K562 (cell line): ENCODE measurements around the gene SNPH. TPM values are rescaled to one million over a fixed set of nuclear protein-coding genes. Genes with fewer than 3 reads are reported as not detected.

Source experiments
- ATAC-seq: fragments of 200-7000 bp; cut with Tn5 transposase; 3 replicates; pipeline ENCODE4 v1.9.1; 2020; ENCODE audit warnings: moderate library complexity
- BruUV-seq: library from RNA; stranded (reverse); fragments of 400-500 nt; replicated peaks from 2 replicates; lab custom pipeline; 2021; lab: Mats Ljungman, UMichigan
- CTCF ChIA-PET: fragments of 300-600 bp; formaldehyde crosslinking; extraction: SDS; loops from one replicate; lab custom pipeline; 2021; ENCODE audit warnings: low intra/inter-chr PET ratio; lab: Yijun Ruan, JAX
- POLR2A ChIA-PET: fragments of 300-600, 350-650 bp; sonication (Branson Sonifier 250); formaldehyde crosslinking; extraction: SDS; loops from one replicate; lab custom pipeline; 2021; ENCODE audit warnings: antibody characterized with exemption, inconsistent platforms; lab: Yijun Ruan, JAX
- DNase-seq, 4 experiments: peaks; one replicate each; pipeline versions ENCODE4 v3.0.0 to v3.0.0-alpha.2; 2011 to 2018; ENCODE audit warnings: low spot score in 3 of 4, mixed read lengths in 3 of 4; ENCODE audit errors: extremely low read depth in 1 of 4
- FAIRE-seq: peaks from 2 replicates; lab custom pipeline; 2011; peaks lifted over from hg19 to GRCh38; lab: Jason Lieb, UNC
- H2AFZ ChIP-seq: 2 replicates; pipeline ENCODE4 v1.6.0; 2011; ENCODE audit warnings: low read depth, low read length, control low read depth, inconsistent platforms
- H3K27ac ChIP-seq: fragments of 200-600 bp; 3 replicates; pipeline ENCODE4 v1.8.0; 2011; ENCODE audit warnings: low read depth, mild to moderate bottlenecking, control low read depth, inconsistent platforms, low read length, moderate library complexity, mixed read lengths; ENCODE audit errors: extremely low read depth
- H3K27me3 ChIP-seq, 2 experiments: fragments of 300-600 bp in 1 of 2; 2 replicates in 1 of 2; 3 replicates in 1 of 2; pipeline versions ENCODE4 v1.6.0 to v1.8.0; 2011; ENCODE audit warnings: inconsistent platforms in 2 of 2, low read length in 2 of 2, mild to moderate bottlenecking in 1 of 2, mixed read lengths in 1 of 2, moderate library complexity in 1 of 2; ENCODE audit not compliant: control insufficient read depth in 2 of 2, insufficient read depth in 2 of 2
- H3K36me3 ChIP-seq: fragments of 300-600 bp; 3 replicates; pipeline ENCODE4 v1.8.0; 2011; ENCODE audit warnings: mild to moderate bottlenecking, low read length, inconsistent platforms; ENCODE audit not compliant: control insufficient read depth, insufficient read depth
- H3K4me1 ChIP-seq, 2 experiments: fragments of 200-600 bp in 1 of 2; replicated peaks in 1 of 2; 2 replicates in 1 of 2; 3 replicates in 1 of 2; pipeline versions ENCODE4 v1.5.1 to v1.8.0; 2011; ENCODE audit warnings: inconsistent platforms in 2 of 2, low read length in 2 of 2, mild to moderate bottlenecking in 1 of 2, mixed read lengths in 1 of 2, moderate library complexity in 1 of 2; ENCODE audit not compliant: control insufficient read depth in 2 of 2, insufficient read depth in 2 of 2
- H3K4me2 ChIP-seq: 2 replicates; pipeline ENCODE4 v1.6.1; 2011; ENCODE audit warnings: low read length, control low read depth, inconsistent platforms, mixed read lengths; ENCODE audit not compliant: insufficient read depth
- H3K4me3 ChIP-seq: fragments of 200-600 bp; sonication (generic), shearing (Covaris generic); 2 replicates; pipeline ENCODE4 v1.5.1; 2016; ENCODE audit warnings: control low read depth, inconsistent platforms
- H3K79me2 ChIP-seq: fragments of 200-600 bp; 3 replicates; pipeline ENCODE4 v1.8.0; 2011; ENCODE audit warnings: low read length, inconsistent platforms; ENCODE audit not compliant: control insufficient read depth, insufficient read depth
- H3K9ac ChIP-seq, 2 experiments: 2 replicates each; pipeline versions ENCODE4 v1.6.0 to v1.6.1; 2011; ENCODE audit warnings: low read depth in 2 of 2, low read length in 2 of 2, control low read depth in 1 of 2, inconsistent platforms in 1 of 2, mild to moderate bottlenecking in 1 of 2, mixed read lengths in 1 of 2; ENCODE audit not compliant: insufficient read depth in 1 of 2
- H3K9me1 ChIP-seq: one replicate; pipeline ENCODE4 v1.6.0; 2011; ENCODE audit warnings: inconsistent platforms, mild to moderate bottlenecking, low read length, moderate library complexity; ENCODE audit not compliant: control insufficient read depth, insufficient read depth
- H3K9me3 ChIP-seq: replicated peaks from 2 replicates; pipeline ENCODE4 v1.5.1; 2011; ENCODE audit warnings: low read depth, low read length, inconsistent platforms; ENCODE audit not compliant: control insufficient read depth, insufficient read depth
- H4K20me1 ChIP-seq: replicated peaks from 2 replicates; pipeline ENCODE4 v1.6.1; 2011; ENCODE audit warnings: low read length, inconsistent platforms, mixed read lengths; ENCODE audit not compliant: control insufficient read depth, insufficient read depth
- CEBPB ChIP-seq: fragments of 450-650 bp; IDR thresholded peaks from 2 replicates; pipeline ENCODE4 v1.6.1; 2016; ENCODE audit warnings: missing genetic modification characterization, missing compliant biosample characterization
- E2F3 ChIP-seq: fragments of 250-450 bp; sonication (Bioruptor Pico); IDR thresholded peaks from 2 replicates; pipeline ENCODE4 v1.4.0; 2020; ENCODE audit warnings: mild to moderate bottlenecking
- FOXK1 ChIP-seq: sonication (generic); formaldehyde crosslinking; IDR thresholded peaks from 2 replicates; pipeline ENCODE4 v1.8.0; 2022; ENCODE audit warnings: missing genetic modification reagents, mild to moderate bottlenecking, borderline replicate concordance
- HMGN3 ChIP-seq: IDR thresholded peaks from 2 replicates; pipeline ENCODE4 v1.6.1; 2011; ENCODE audit warnings: borderline replicate concordance, low read depth, mild to moderate bottlenecking, mixed read lengths, low read length; ENCODE audit not compliant: insufficient read length; ENCODE audit errors: extremely low read depth
- ZNF124 ChIP-seq: sonication (generic); formaldehyde crosslinking; IDR thresholded peaks from 2 replicates; pipeline ENCODE4 v1.8.1; 2022; ENCODE audit warnings: missing genetic modification reagents
- ZNF3 ChIP-seq: fragments of 250-450 bp; sonication (Bioruptor Pico); IDR thresholded peaks from 2 replicates; pipeline ENCODE4 v1.5.0; 2021; ENCODE audit warnings: mild to moderate bottlenecking, moderate library complexity
- ZNF778 ChIP-seq: fragments of 450-650 bp; formaldehyde crosslinking; IDR thresholded peaks from 2 replicates; pipeline ENCODE4 v1.4.0; 2020; ENCODE audit warnings: mild to moderate bottlenecking, moderate library complexity
- WGBS: fragments of 100-300 bp; shearing (Covaris generic); methylation state at CpG from one replicate; pipeline ENCODE4 v1.1.6; 2016; ENCODE audit warnings: low coverage, mixed read lengths; ENCODE audit not compliant: insufficient coverage; ENCODE audit errors: missing lambda C conversion rate; 5-methylcytosine and 5-hydroxymethylcytosine counted together
- in situ Hi-C: fragments of 300-500 bp; cut with MboI; formaldehyde crosslinking; loops from 4 replicates; pipeline ENCODE4 v1.15.0; 2018; ENCODE audit warnings: inconsistent platforms, mixed read lengths
- intact Hi-C: fragments of 100-400 bp; cut with micrococcal nuclease; formaldehyde crosslinking; loops from 2 replicates; pipeline ENCODE4 v1.14.2; 2022
- polyA plus RNA-seq, 8 experiments: library from polyadenylated mRNA; depleted of rRNA in 4 of 8; stranded (reverse) in 5 of 8; unstranded in 3 of 8; fragments of >200 nt; fragmentation: Nextera tagmentation in 2 of 8; fragmentation: Illumina TruSeq in 1 of 8; extraction: Ambion mirVana in 2 of 8; extraction: Trizol in 1 of 8; gene quantifications; 2 replicates each; pipeline versions ENCODE4 v1.2.1 to v1.2.3, GENCODE V29; 2011 to 2014; ENCODE audit warnings: inconsistent platforms in 1 of 8, missing spikeins in 1 of 8
- total RNA-seq, 7 experiments: library from RNA; depleted of rRNA in 6 of 7; stranded (reverse); fragments of >200 nt in 6 of 7; fragmentation: Illumina TruSeq in 2 of 7; extraction: Trizol in 2 of 7; gene quantifications; 2 replicates each; pipeline versions ENCODE4 v1.2.1 to v1.2.3, GENCODE V29; 2011 to 2021; ENCODE audit warnings: low replicate concordance in 1 of 7
- TF ChIP-seq, protein P1 (sequence below): fragments of 250-450 bp; sonication (Bioruptor Pico); IDR thresholded peaks from 2 replicates; pipeline ENCODE4 v1.8.0; 2021; ENCODE audit warnings: moderate library complexity, mild to moderate bottlenecking, inconsistent platforms
- TF ChIP-seq, protein P2 (sequence below), 2 experiments: fragments of 250-450 bp in 1 of 2; fragments of 450-650 bp in 1 of 2; sonication (Bioruptor Pico) in 1 of 2; IDR thresholded peaks; 2 replicates each; pipeline versions ENCODE4 v1.6.1 to v1.8.0; 2016 to 2021; ENCODE audit warnings: mild to moderate bottlenecking in 2 of 2, moderate library complexity in 2 of 2, missing compliant biosample characterization in 1 of 2, missing genetic modification characterization in 1 of 2
- TF ChIP-seq, protein P3 (sequence below): fragments of 450-650 bp; formaldehyde crosslinking; IDR thresholded peaks from 2 replicates; pipeline ENCODE4 v1.4.0; 2020; ENCODE audit warnings: mild to moderate bottlenecking, mixed read lengths

SNPH gene
- total and polyA plus RNA-seq, 9 of the 15 experiments (the other 6 are each of a cell fraction or from before 2014, with no cell fraction given): 0.03 to 4.2 (median 1.4) TPM

DNA sequence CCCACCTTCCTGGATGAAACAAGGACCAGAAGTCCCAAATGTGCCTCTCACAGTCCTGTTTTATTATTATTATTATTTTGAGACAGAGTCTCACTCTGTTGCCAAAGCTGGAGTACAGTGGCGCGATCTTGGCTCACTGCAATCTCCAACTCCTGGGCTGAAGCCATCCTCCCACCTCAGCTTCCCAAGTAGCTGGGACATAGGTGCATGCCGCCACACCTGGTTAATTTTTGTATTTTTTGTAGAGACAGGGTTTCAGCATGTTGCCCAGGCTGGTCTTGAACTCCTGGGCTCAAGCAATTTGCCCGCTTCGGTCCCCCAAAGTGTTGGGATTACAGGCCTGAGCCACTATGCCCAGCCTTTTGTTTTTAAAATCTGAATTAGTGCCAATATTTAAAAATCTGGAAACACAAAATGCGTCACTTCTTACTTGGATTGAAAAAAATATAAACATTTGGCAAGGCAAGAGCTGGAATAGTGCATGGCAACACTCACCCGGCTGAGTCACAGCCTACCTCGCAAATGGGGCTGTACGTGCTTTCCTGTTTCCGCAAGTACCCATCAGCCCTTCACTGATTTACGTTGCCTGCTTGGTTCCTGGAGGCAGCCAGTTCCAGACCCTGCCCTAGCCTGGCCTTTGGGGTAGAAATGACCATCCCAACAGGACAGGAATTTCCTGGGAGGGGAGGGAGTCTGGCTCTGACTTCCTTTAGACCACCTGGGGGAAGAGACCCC, 56.6 kb downstream of the SNPH start:
- peaks cover 7% of the 10 kb centered on the region; the same call in 1 of the 2 replicates for H4K20me1 ChIP-seq
- no peak overlapping the region for H3K27ac ChIP-seq
- ATAC-seq: no peak
- TF ChIP-seq ZNF124 (CRISPR knock-in tag) (no peak), ZNF3 (CRISPR knock-in tag) (no peak), CEBPB (tag) (no peak), E2F3 (CRISPR knock-in tag) (no peak)
- intact Hi-C loops (loop anchor here (10.0 kb wide), 1 partner anchor 142 kb away; the partner anchor contains the start of gene NSFL1C), in situ Hi-C loops (no loop called here)
- FAIRE-seq: no peak
- H3K9me1 ChIP-seq: no peaks in the 10 kb centered on the region
- CTCF ChIA-PET: no interaction called here
- peak overlapping the region in 1 of 2 experiments; percentile 37; a peak in 1 of 4 replicates for H3K9ac ChIP-seq
- WGBS: 66% methylated on average over 7 of the region's 11 CpGs
- no peaks in the 10 kb centered on the region for H3K27me3 ChIP-seq
- peaks cover 16 to 23% of the 10 kb centered on the region in 2 experiments; a peak in 4 of 5 replicates for H3K4me1 ChIP-seq
- POLR2A ChIA-PET: interaction anchor here (0.8 kb wide), 3 partner anchors 9 to 70 kb away, joined by 3 to 4 read pairs (median 3); partner anchors contain the start of gene FKBP1A
- H3K36me3 ChIP-seq: 0 out of 3 replicates have a peak, but pooled peaks cover 5% of the 10 kb centered on the region
- BruUV-seq: no TSS peak
- H3K4me3 ChIP-seq: no peak overlapping the region
- no peak for DNase-seq
- H3K79me2 ChIP-seq: peaks cover 25% of the 10 kb centered on the region
- no peak overlapping the region for H3K4me2 ChIP-seq
- H2AFZ ChIP-seq: no peak overlapping the region
- H3K9me3 ChIP-seq: no peaks in the 10 kb centered on the region

DNA sequence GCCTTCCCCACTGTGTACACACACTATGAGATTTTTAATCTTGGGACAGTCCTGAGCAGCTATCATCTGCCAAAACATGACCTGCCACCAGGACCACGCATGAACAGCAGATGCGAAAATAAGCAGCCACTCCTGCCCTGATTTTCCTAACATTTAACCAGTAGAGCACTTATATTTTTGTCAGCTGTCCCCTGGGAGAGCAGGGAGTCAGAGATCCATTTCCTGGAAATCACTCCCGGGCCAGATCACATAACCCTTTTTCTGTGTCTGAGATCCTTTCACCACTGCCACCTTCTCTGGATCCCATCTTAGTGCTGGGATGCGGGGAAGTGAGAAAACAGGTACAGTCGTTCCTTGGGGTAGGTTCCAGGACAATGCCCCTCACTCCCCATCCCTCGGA, 57.2 kb downstream of the SNPH start:
- H3K27me3 ChIP-seq: no peaks in the 10 kb centered on the region
- peaks cover 7% of the 10 kb centered on the region; the same call in 1 of the 2 replicates for H4K20me1 ChIP-seq
- in situ Hi-C loops (no loop called here), intact Hi-C loops (loop anchor here (10.0 kb wide), 1 partner anchor 142 kb away; the partner anchor contains the start of gene NSFL1C)
- FAIRE-seq (no peak), ATAC-seq (no peak), DNase-seq (no peak)
- no peak overlapping the region for H2AFZ ChIP-seq
- H3K4me1 ChIP-seq: peaks cover 16 to 25% of the 10 kb centered on the region in 2 experiments; a peak in 4 of 5 replicates
- H3K4me3 ChIP-seq: no peak overlapping the region
- peaks cover 5% of the 10 kb centered on the region; the same call in 1 of the 3 replicates for H3K36me3 ChIP-seq
- peaks cover 30% of the 10 kb centered on the region for H3K79me2 ChIP-seq
- H3K27ac ChIP-seq: no peak overlapping the region
- POLR2A ChIA-PET: interaction anchor here (0.8 kb wide), 1 partner anchor 13 kb away, joined by 3 read pairs; no protein-coding TSS in a partner anchor
- no peaks in the 10 kb centered on the region for H3K9me3 ChIP-seq
- 65% methylated on average over 6 of the region's 6 CpGs for WGBS
- BruUV-seq: no TSS peak
- no peak overlapping the region for H3K9ac ChIP-seq
- no peak overlapping the region for H3K4me2 ChIP-seq
- no peaks in the 10 kb centered on the region for H3K9me1 ChIP-seq
- CTCF ChIA-PET: no interaction called here
- TF ChIP-seq HMGN3 (no peak), ZNF778 (CRISPR knock-in tag) (no peak), FOXK1 (CRISPR knock-in tag) (no peak)
- TF ChIP-seq, protein P1, sequence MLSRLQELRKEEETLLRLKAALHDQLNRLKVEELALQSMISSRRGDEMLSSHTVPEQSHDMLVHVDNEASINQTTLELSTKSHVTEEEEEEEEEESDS: no peak
- TF ChIP-seq, protein P2, sequence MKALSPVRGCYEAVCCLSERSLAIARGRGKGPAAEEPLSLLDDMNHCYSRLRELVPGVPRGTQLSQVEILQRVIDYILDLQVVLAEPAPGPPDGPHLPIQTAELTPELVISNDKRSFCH (CRISPR knock-in tag; IDR thresholded peaks at IDR 0.05): no peak
- TF ChIP-seq, protein P2 (tag; IDR thresholded peaks at IDR 0.05): no peak
- TF ChIP-seq, protein P3, sequence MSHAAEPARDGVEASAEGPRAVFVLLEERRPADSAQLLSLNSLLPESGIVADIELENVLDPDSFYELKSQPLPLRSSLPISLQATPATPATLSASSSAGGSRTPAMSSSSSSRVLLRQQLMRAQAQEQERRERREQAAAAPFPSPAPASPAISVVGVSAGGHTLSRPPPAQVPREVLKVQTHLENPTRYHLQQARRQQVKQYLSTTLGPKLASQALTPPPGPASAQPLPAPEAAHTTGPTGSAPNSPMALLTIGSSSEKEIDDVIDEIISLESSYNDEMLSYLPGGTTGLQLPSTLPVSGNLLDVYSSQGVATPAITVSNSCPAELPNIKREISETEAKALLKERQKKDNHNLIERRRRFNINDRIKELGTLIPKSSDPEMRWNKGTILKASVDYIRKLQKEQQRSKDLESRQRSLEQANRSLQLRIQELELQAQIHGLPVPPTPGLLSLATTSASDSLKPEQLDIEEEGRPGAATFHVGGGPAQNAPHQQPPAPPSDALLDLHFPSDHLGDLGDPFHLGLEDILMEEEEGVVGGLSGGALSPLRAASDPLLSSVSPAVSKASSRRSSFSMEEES (CRISPR knock-in tag): no peak
